Mesenchymal stem cell (in vitro differentiated cells and primary cell): ENCODE results near the gene MXI1.

Source experiments
- DNase-seq: peaks from one replicate; pipeline ENCODE4 v3.0.0-alpha.2; 2013
- H2AFZ ChIP-seq: one replicate; pipeline ENCODE4 v1.6.1; 2013; ENCODE audit warnings: low read depth, mild to moderate bottlenecking, control low read depth, inconsistent platforms, low read length, moderate library complexity
- H2AK5ac ChIP-seq: 2 replicates; pipeline ENCODE4 v1.6.1; 2013; ENCODE audit warnings: low read length, moderate library complexity, mild to moderate bottlenecking, inconsistent platforms; ENCODE audit not compliant: severe bottlenecking
- H2BK120ac ChIP-seq: one replicate; pipeline ENCODE4 v1.6.1; 2013; ENCODE audit warnings: low read depth, mild to moderate bottlenecking, inconsistent platforms, low read length, moderate library complexity
- H2BK12ac ChIP-seq, 2 experiments: one replicate each; pipeline ENCODE4 v1.6.1; 2013; ENCODE audit warnings: inconsistent platforms in 2 of 2, low read length in 2 of 2, mild to moderate bottlenecking in 2 of 2, moderate library complexity in 2 of 2, control low read depth in 1 of 2
- H2BK15ac ChIP-seq: one replicate; pipeline ENCODE4 v1.6.1; 2013; ENCODE audit warnings: mild to moderate bottlenecking, low read depth, inconsistent platforms; ENCODE audit not compliant: poor library complexity, severe bottlenecking
- H2BK5ac ChIP-seq: 2 replicates; pipeline ENCODE4 v1.6.1; 2013; ENCODE audit warnings: low read depth, mild to moderate bottlenecking, low read length, control low read depth, inconsistent platforms; ENCODE audit not compliant: poor library complexity, severe bottlenecking
- H3K14ac ChIP-seq, 2 experiments: one replicate each; pipeline ENCODE4 v1.6.1; 2013; ENCODE audit warnings: inconsistent platforms in 2 of 2, low read length in 2 of 2, control low read depth in 1 of 2, mild to moderate bottlenecking in 1 of 2, moderate library complexity in 1 of 2
- H3K18ac ChIP-seq, 2 experiments: one replicate each; pipeline ENCODE4 v1.6.1; 2013; ENCODE audit warnings: inconsistent platforms in 2 of 2, low read length in 2 of 2, control low read depth in 1 of 2, low read depth in 1 of 2, mild to moderate bottlenecking in 1 of 2
- H3K23ac ChIP-seq, 2 experiments: one replicate each; pipeline ENCODE4 v1.6.1; 2013; ENCODE audit warnings: inconsistent platforms in 2 of 2, low read length in 2 of 2, mild to moderate bottlenecking in 2 of 2, moderate library complexity in 2 of 2, control low read depth in 1 of 2
- H3K27ac ChIP-seq: 2 replicates; pipeline ENCODE4 v1.5.1; 2013; ENCODE audit warnings: mild to moderate bottlenecking, moderate library complexity, low read length, control low read depth, inconsistent platforms; ENCODE audit not compliant: poor library complexity, severe bottlenecking
- H3K27me3 ChIP-seq, 2 experiments: 2 replicates each; pipeline versions ENCODE4 v1.6.1 to v1.7.0; 2013; ENCODE audit warnings: low read length in 2 of 2, mild to moderate bottlenecking in 2 of 2, moderate library complexity in 2 of 2, control low read depth in 1 of 2, inconsistent platforms in 1 of 2; ENCODE audit not compliant: control insufficient read depth in 1 of 2, insufficient read depth in 1 of 2
- H3K36me3 ChIP-seq, 2 experiments: 2 replicates each; pipeline versions ENCODE4 v1.6.1 to v1.7.0; 2013; ENCODE audit warnings: low read length in 2 of 2, control low read depth in 1 of 2, inconsistent platforms in 1 of 2, low read depth in 1 of 2, mild to moderate bottlenecking in 1 of 2; ENCODE audit not compliant: insufficient read depth in 2 of 2, control insufficient read depth in 1 of 2
- H3K4ac ChIP-seq, 2 experiments: one replicate each; pipeline ENCODE4 v1.6.1; 2013; ENCODE audit warnings: inconsistent platforms in 2 of 2, low read length in 2 of 2, mild to moderate bottlenecking in 2 of 2, moderate library complexity in 2 of 2, control low read depth in 1 of 2, low read depth in 1 of 2
- H3K4me1 ChIP-seq: 2 replicates; pipeline ENCODE4 v1.6.1; 2013; ENCODE audit warnings: low read depth, low read length, control low read depth; ENCODE audit not compliant: control insufficient read depth, insufficient read depth
- H3K4me2 ChIP-seq: 2 replicates; pipeline ENCODE4 v1.6.1; 2013; ENCODE audit warnings: low read length, mild to moderate bottlenecking, inconsistent platforms; ENCODE audit not compliant: poor library complexity, severe bottlenecking
- H3K4me3 ChIP-seq, 2 experiments: 2 replicates each; pipeline versions ENCODE4 v1.5.1 to v1.7.0; 2013; ENCODE audit warnings: low read length in 2 of 2, mild to moderate bottlenecking in 2 of 2, control low read depth in 1 of 2, low read depth in 1 of 2; ENCODE audit not compliant: insufficient read depth in 1 of 2
- H3K79me1 ChIP-seq: replicated peaks from 2 replicates; pipeline ENCODE4 v1.6.1; 2013; ENCODE audit warnings: mild to moderate bottlenecking, control low read depth, low read length, inconsistent platforms; ENCODE audit not compliant: poor library complexity, severe bottlenecking
- H3K9ac ChIP-seq: 2 replicates; pipeline ENCODE4 v1.7.0; 2013; ENCODE audit warnings: mild to moderate bottlenecking, low read length, moderate library complexity
- H3K9me3 ChIP-seq: 2 replicates; pipeline ENCODE4 v1.7.0; 2013; ENCODE audit warnings: mild to moderate bottlenecking, low read length; ENCODE audit not compliant: control insufficient read depth
- H4K8ac ChIP-seq: one replicate; pipeline ENCODE4 v1.6.1; 2013; ENCODE audit warnings: inconsistent platforms, mild to moderate bottlenecking, low read length, moderate library complexity
- H4K91ac ChIP-seq: one replicate; pipeline ENCODE4 v1.6.1; 2013; ENCODE audit warnings: mild to moderate bottlenecking, low read length, inconsistent platforms
- WGBS: methylation state at CpG from one replicate; pipeline ENCODE4 v1.1.7; 2013; ENCODE audit warnings: mixed read lengths; 5-methylcytosine and 5-hydroxymethylcytosine counted together

Gene MXI1

DNA sequence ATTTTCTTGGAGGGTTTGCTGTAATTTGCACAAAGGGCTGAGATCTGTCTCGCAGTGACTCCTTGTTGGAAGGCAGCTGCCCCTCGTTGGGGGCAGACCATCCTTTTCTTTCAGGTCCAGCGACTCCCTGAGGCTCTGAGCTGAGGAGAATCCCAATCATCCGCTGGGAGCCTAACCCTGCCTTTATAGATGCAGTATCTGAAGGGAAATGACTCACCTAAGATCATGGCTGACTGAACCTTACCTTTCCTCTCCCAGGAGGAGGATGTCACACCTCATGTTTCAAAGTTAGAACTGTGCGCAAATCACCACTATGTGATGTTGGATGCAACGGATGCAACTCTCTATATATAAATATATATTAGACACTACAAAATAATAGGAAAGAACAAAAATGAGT is 36.4 kb upstream of the MXI1 start:
- no peak overlapping the region for H2AFZ ChIP-seq
- H2BK120ac ChIP-seq = no peak overlapping the region
- H4K8ac ChIP-seq = no peak overlapping the region
- no peak overlapping the region for H2BK5ac ChIP-seq
- no peak overlapping the region for H3K27ac ChIP-seq
- H3K14ac ChIP-seq = no peak overlapping the region
- no peak overlapping the region for H3K18ac ChIP-seq
- no peak overlapping the region for H4K91ac ChIP-seq
- no peak overlapping the region for H3K4ac ChIP-seq
- peaks cover 49 to 52% of the 10 kb centered on the region in 2 experiments for H3K27me3 ChIP-seq
- H3K9me3 ChIP-seq = no peaks in the 10 kb centered on the region
- H2BK12ac ChIP-seq = no peak overlapping the region
- H3K79me1 ChIP-seq = no peaks in the 10 kb centered on the region
- no peaks in the 10 kb centered on the region for H3K36me3 ChIP-seq
- H3K23ac ChIP-seq = no peak overlapping the region
- no peak overlapping the region for H2AK5ac ChIP-seq
- H3K4me3 ChIP-seq = no peak overlapping the region
- no peak overlapping the region for H2BK15ac ChIP-seq
- no peak overlapping the region for H3K4me2 ChIP-seq
- 5% methylated on average over 4 of the region's 6 CpGs for WGBS
- no peak overlapping the region for H3K9ac ChIP-seq
- DNase-seq = no peak
- no peaks in the 10 kb centered on the region for H3K4me1 ChIP-seq

DNA sequence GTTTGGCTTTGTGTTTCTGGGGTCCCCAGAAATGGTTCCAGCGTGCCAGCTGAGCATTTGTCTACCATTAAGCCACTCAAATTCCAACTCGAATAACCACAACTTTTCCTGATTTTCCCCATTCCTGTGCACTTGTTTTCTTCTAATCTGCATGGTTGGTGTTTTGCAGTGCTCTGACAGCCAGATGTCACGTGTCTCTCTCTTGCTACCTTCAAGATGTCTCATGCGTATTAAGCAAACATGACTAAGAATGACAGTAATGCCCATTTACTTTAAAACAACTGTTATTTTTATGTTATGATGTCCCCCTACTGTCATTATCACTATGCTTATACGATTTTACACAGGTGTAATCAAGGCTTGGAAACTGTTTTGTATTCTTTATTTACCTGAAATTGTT is 35.2 kb upstream of the MXI1 start:
- Histone ChIP-seq H3K4me1 (no peaks in the 10 kb centered on the region), H3K4me3 (no peak overlapping the region), H4K91ac (no peak overlapping the region), H3K36me3 (no peaks in the 10 kb centered on the region), H2AK5ac (no peak overlapping the region), H3K4me2 (no peak overlapping the region), H3K27me3 (peaks cover 42 to 45% of the 10 kb centered on the region in 2 experiments), H3K14ac (no peak overlapping the region), H2BK120ac (no peak overlapping the region), H4K8ac (no peak overlapping the region), H3K79me1 (no peaks in the 10 kb centered on the region), H3K4ac (no peak overlapping the region), H3K18ac (no peak overlapping the region), H3K27ac (no peak overlapping the region), H2BK5ac (no peak overlapping the region), H2BK12ac (no peak overlapping the region), H2AFZ (no peak overlapping the region), H3K23ac (no peak overlapping the region), H3K9me3 (no peaks in the 10 kb centered on the region), H2BK15ac (no peak overlapping the region), H3K9ac (no peak overlapping the region)
- no peak for DNase-seq
- WGBS = 75% methylated on average over 4 of the region's 5 CpGs

DNA sequence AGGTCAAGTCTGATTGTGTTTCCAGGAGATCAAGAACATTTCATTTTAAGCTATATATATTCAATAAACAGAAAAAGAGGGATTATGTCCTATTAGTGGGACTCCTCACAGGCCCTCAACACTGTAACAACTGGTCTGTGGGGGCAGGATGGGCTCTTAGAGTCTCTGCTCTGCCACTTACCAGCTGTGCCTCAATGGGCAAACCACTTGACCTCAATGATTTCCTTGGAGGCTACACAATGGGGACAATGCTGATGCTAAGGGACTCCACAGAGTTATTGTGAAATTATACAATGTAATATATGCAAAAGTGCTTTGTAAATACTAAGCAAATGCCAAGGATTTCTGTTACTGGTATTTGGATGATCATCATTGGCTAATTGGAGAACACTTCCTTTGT is 33.2 kb upstream of the MXI1 start:
- no peak overlapping the region for H3K4ac ChIP-seq
- H3K4me3 ChIP-seq = no peak overlapping the region

DNA sequence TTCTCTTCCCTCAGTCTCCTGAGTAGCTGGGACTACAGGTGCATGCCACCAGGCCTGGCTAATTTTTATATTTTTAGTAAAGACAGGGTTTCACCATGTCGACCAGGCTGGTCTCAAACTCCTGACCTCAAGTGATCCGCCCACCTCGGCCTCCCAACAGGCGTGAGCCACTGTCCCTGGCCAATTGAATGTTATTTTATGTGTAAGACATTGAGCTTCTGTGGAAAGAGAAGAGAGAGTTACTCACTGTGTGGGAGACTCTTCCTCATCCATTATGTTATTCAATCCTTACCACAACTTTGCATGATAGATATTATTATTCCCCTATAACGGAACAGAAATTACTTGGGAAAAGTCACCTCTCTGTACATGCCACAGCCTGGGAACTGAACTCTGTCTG is 32.6 kb upstream of the MXI1 start:
- H2BK15ac ChIP-seq = no peak overlapping the region
- H3K4me2 ChIP-seq = no peak overlapping the region
- no peak overlapping the region for H4K91ac ChIP-seq
- H3K79me1 ChIP-seq = no peaks in the 10 kb centered on the region
- no peak for DNase-seq
- H3K23ac ChIP-seq = no peak overlapping the region
- no peak overlapping the region for H4K8ac ChIP-seq
- H2BK120ac ChIP-seq = no peak overlapping the region
- H3K9ac ChIP-seq = no peak overlapping the region
- no peak overlapping the region for H3K4ac ChIP-seq
- 95% methylated on average over 2 of the region's 5 CpGs for WGBS
- H3K14ac ChIP-seq = no peak overlapping the region
- H2AFZ ChIP-seq = no peak overlapping the region
- H3K18ac ChIP-seq = no peak overlapping the region
- H2BK12ac ChIP-seq = no peak overlapping the region
- H3K4me1 ChIP-seq = no peaks in the 10 kb centered on the region
- no peaks in the 10 kb centered on the region for H3K36me3 ChIP-seq
- H3K9me3 ChIP-seq = no peaks in the 10 kb centered on the region
- no peak overlapping the region for H3K27ac ChIP-seq
- H2BK5ac ChIP-seq = no peak overlapping the region
- H3K27me3 ChIP-seq = peaks cover 16 to 24% of the 10 kb centered on the region in 2 experiments
- H2AK5ac ChIP-seq = no peak overlapping the region
- H3K4me3 ChIP-seq = no peak overlapping the region

More for the DNA sequence above, 33.2 kb upstream of the MXI1 start:
- no peak overlapping the region for H2BK15ac ChIP-seq
- H2BK5ac ChIP-seq = no peak overlapping the region
- H3K27ac ChIP-seq = no peak overlapping the region
- no peak overlapping the region for H4K8ac ChIP-seq
- H3K9me3 ChIP-seq = no peaks in the 10 kb centered on the region
- H2AK5ac ChIP-seq = no peak overlapping the region
- no peak overlapping the region for H3K9ac ChIP-seq
- H2BK120ac ChIP-seq = no peak overlapping the region
- H3K79me1 ChIP-seq = no peaks in the 10 kb centered on the region
- no peak overlapping the region for H3K23ac ChIP-seq
- no peak overlapping the region for H2BK12ac ChIP-seq
- H3K14ac ChIP-seq = no peak overlapping the region
- H3K36me3 ChIP-seq = no peaks in the 10 kb centered on the region
- no peak for DNase-seq
- peaks cover 22 to 27% of the 10 kb centered on the region in 2 experiments for H3K27me3 ChIP-seq
- H3K4me1 ChIP-seq = no peaks in the 10 kb centered on the region
- no peak overlapping the region for H3K4me2 ChIP-seq
- no peak overlapping the region for H3K18ac ChIP-seq
- no peak overlapping the region for H2AFZ ChIP-seq
- no peak overlapping the region for H4K91ac ChIP-seq
